ENCODE data around the gene NCOA1.

NCOA1 gene

GRCh38 chr2:24511894-24512293 lies 20.8 kb downstream of the NCOA1 start:
- no peak overlapping the region for H3K9ac ChIP-seq (ENCODE audit: low read length)
- no peak overlapping the region for H3K4ac ChIP-seq (ENCODE audit: low read depth, low read length)
- H3K4me1 ChIP-seq (ENCODE audit: control insufficient read depth in 1 of 2, insufficient read depth in 2 of 2, low read length in 2 of 2): no peaks in the 10 kb centered on the region
- no peaks in the 10 kb centered on the region for H3K9me3 ChIP-seq (ENCODE audit: insufficient read depth, low read depth, low read length)
- no CpG with 5 or more reads among the region's 3 CpGs for WGBS (ENCODE audit: extremely low coverage, insufficient coverage, insufficient read length)
- no peak overlapping the region for H3K14ac ChIP-seq (ENCODE audit: low read length)
- H3K79me1 ChIP-seq (ENCODE audit: low read length): no peaks in the 10 kb centered on the region
- no peak overlapping the region for H3K23ac ChIP-seq (ENCODE audit: low read length)
- H2BK5ac ChIP-seq (ENCODE audit: low read depth, low read length, poor library complexity): no peak overlapping the region
- H3K36me3 ChIP-seq (ENCODE audit: control insufficient read depth in 1 of 2, insufficient read depth in 2 of 2, low read length in 2 of 2): no peaks in the 10 kb centered on the region
- H3K27me3 ChIP-seq (ENCODE audit: insufficient read depth, low read length): no peaks in the 10 kb centered on the region
- H2BK12ac ChIP-seq (ENCODE audit: low read length): no peak overlapping the region
- H4K91ac ChIP-seq (ENCODE audit: low read depth, low read length): no peak overlapping the region
- no peak overlapping the region for H3K27ac ChIP-seq (ENCODE audit: low read depth, low read length)
- H2BK120ac ChIP-seq (ENCODE audit: insufficient read depth, low read length, poor library complexity): no peak overlapping the region
- H2AFZ ChIP-seq (ENCODE audit: insufficient read depth, low read length, poor library complexity): no peak overlapping the region
- no peaks in the 10 kb centered on the region for H3K79me2 ChIP-seq (ENCODE audit: control insufficient read depth, insufficient read depth, low read length, poor library complexity)
- H2AK5ac ChIP-seq (ENCODE audit: low read length): no peak overlapping the region
- H3K18ac ChIP-seq (ENCODE audit: low read length): no peak overlapping the region
- no peak overlapping the region for H4K12ac ChIP-seq (ENCODE audit: low read depth, low read length)
- H3K4me3 ChIP-seq (ENCODE audit: low read depth, low read length): no peak overlapping the region
- no peak overlapping the region for H3K4me2 ChIP-seq (ENCODE audit: low read length)
- no peak for DNase-seq
- no peak overlapping the region for H4K8ac ChIP-seq (ENCODE audit: low read depth, low read length)

- no peaks in the 10 kb centered on the region for H3K27me3 ChIP-seq (ENCODE audit: insufficient read depth, low read length)
- H3K4me1 ChIP-seq (ENCODE audit: control insufficient read depth in 1 of 2, insufficient read depth in 2 of 2, low read length in 2 of 2): no peaks in the 10 kb centered on the region
- no peak overlapping the region for H4K8ac ChIP-seq (ENCODE audit: low read depth, low read length)
- no peak overlapping the region for H4K12ac ChIP-seq (ENCODE audit: low read depth, low read length)
- no peak for DNase-seq
- H2AK5ac ChIP-seq (ENCODE audit: low read length): no peak overlapping the region
- WGBS (ENCODE audit: extremely low coverage, insufficient coverage, insufficient read length): no CpG with 5 or more reads among the region's 2 CpGs
- H3K4me3 ChIP-seq (ENCODE audit: low read depth, low read length): no peak overlapping the region
- no peak overlapping the region for H4K91ac ChIP-seq (ENCODE audit: low read depth, low read length)
- no peak overlapping the region for H3K9ac ChIP-seq (ENCODE audit: low read length)
- H2BK120ac ChIP-seq (ENCODE audit: insufficient read depth, low read length, poor library complexity): no peak overlapping the region
- H3K14ac ChIP-seq (ENCODE audit: low read length): no peak overlapping the region
- no peaks in the 10 kb centered on the region for H3K9me3 ChIP-seq (ENCODE audit: insufficient read depth, low read depth, low read length)
- no peak overlapping the region for H3K23ac ChIP-seq (ENCODE audit: low read length)
- H3K4me2 ChIP-seq (ENCODE audit: low read length): no peak overlapping the region
- H2BK5ac ChIP-seq (ENCODE audit: low read depth, low read length, poor library complexity): no peak overlapping the region
- no peak overlapping the region for H3K27ac ChIP-seq (ENCODE audit: low read depth, low read length)
- H2BK12ac ChIP-seq (ENCODE audit: low read length): no peak overlapping the region
- no peak overlapping the region for H3K4ac ChIP-seq (ENCODE audit: low read depth, low read length)
- H2AFZ ChIP-seq (ENCODE audit: insufficient read depth, low read length, poor library complexity): no peak overlapping the region
- no peaks in the 10 kb centered on the region for H3K36me3 ChIP-seq (ENCODE audit: control insufficient read depth in 1 of 2, insufficient read depth in 2 of 2, low read length in 2 of 2)
- no peak overlapping the region for H3K18ac ChIP-seq (ENCODE audit: low read length)
- H3K79me1 ChIP-seq (ENCODE audit: low read length): no peaks in the 10 kb centered on the region
- no peaks in the 10 kb centered on the region for H3K79me2 ChIP-seq (ENCODE audit: control insufficient read depth, insufficient read depth, low read length, poor library complexity)
Observed at GRCh38 chr2:24512404-24512803, 21.4 kb downstream of the NCOA1 start.

GRCh38 chr2:24512831-24513230 lies 21.8 kb downstream of the NCOA1 start:
- H3K27ac ChIP-seq (ENCODE audit: low read depth, low read length): no peak overlapping the region
- H3K79me1 ChIP-seq (ENCODE audit: low read length): no peaks in the 10 kb centered on the region
- H3K4ac ChIP-seq (ENCODE audit: low read depth, low read length): no peak overlapping the region
- H4K12ac ChIP-seq (ENCODE audit: low read depth, low read length): no peak overlapping the region
- no peak overlapping the region for H4K91ac ChIP-seq (ENCODE audit: low read depth, low read length)
- H3K4me3 ChIP-seq (ENCODE audit: low read depth, low read length): no peak overlapping the region
- H3K4me1 ChIP-seq (ENCODE audit: control insufficient read depth in 1 of 2, insufficient read depth in 2 of 2, low read length in 2 of 2): no peaks in the 10 kb centered on the region
- no peak overlapping the region for H3K23ac ChIP-seq (ENCODE audit: low read length)
- H3K18ac ChIP-seq (ENCODE audit: low read length): no peak overlapping the region
- no peak overlapping the region for H2BK5ac ChIP-seq (ENCODE audit: low read depth, low read length, poor library complexity)
- no peak overlapping the region for H3K4me2 ChIP-seq (ENCODE audit: low read length)
- no peaks in the 10 kb centered on the region for H3K27me3 ChIP-seq (ENCODE audit: insufficient read depth, low read length)
- H3K79me2 ChIP-seq (ENCODE audit: control insufficient read depth, insufficient read depth, low read length, poor library complexity): no peaks in the 10 kb centered on the region
- no peak overlapping the region for H2BK12ac ChIP-seq (ENCODE audit: low read length)
- no peak overlapping the region for H3K9ac ChIP-seq (ENCODE audit: low read length)
- WGBS (ENCODE audit: extremely low coverage, insufficient coverage, insufficient read length): no CpG with 5 or more reads among the region's 6 CpGs
- no peak overlapping the region for H3K14ac ChIP-seq (ENCODE audit: low read length)
- DNase-seq: peak in 1 of 2 donors; percentile 51
- no peaks in the 10 kb centered on the region for H3K9me3 ChIP-seq (ENCODE audit: insufficient read depth, low read depth, low read length)
- H3K36me3 ChIP-seq (ENCODE audit: control insufficient read depth in 1 of 2, insufficient read depth in 2 of 2, low read length in 2 of 2): no peaks in the 10 kb centered on the region
- H4K8ac ChIP-seq (ENCODE audit: low read depth, low read length): no peak overlapping the region
- no peak overlapping the region for H2BK120ac ChIP-seq (ENCODE audit: insufficient read depth, low read length, poor library complexity)
- H2AK5ac ChIP-seq (ENCODE audit: low read length): no peak overlapping the region
- H2AFZ ChIP-seq (ENCODE audit: insufficient read depth, low read length, poor library complexity): no peak overlapping the region

- Histone ChIP-seq H3K9ac (ENCODE audit: low read length) (no peak overlapping the region), H4K8ac (ENCODE audit: low read depth, low read length) (no peak overlapping the region), H4K91ac (ENCODE audit: low read depth, low read length) (no peak overlapping the region), H3K4me1 (ENCODE audit: control insufficient read depth in 1 of 2, insufficient read depth in 2 of 2, low read length in 2 of 2) (no peaks in the 10 kb centered on the region), H2AK5ac (ENCODE audit: low read length) (no peak overlapping the region), H3K36me3 (ENCODE audit: control insufficient read depth in 1 of 2, insufficient read depth in 2 of 2, low read length in 2 of 2) (no peaks in the 10 kb centered on the region), H2BK12ac (ENCODE audit: low read length) (no peak overlapping the region), H3K79me2 (ENCODE audit: control insufficient read depth, insufficient read depth, low read length, poor library complexity) (no peaks in the 10 kb centered on the region), H3K18ac (ENCODE audit: low read length) (no peak overlapping the region), H3K9me3 (ENCODE audit: insufficient read depth, low read depth, low read length) (no peaks in the 10 kb centered on the region), H3K4ac (ENCODE audit: low read depth, low read length) (no peak overlapping the region), H3K27me3 (ENCODE audit: insufficient read depth, low read length) (no peaks in the 10 kb centered on the region), H3K27ac (ENCODE audit: low read depth, low read length) (no peak overlapping the region), H3K79me1 (ENCODE audit: low read length) (no peaks in the 10 kb centered on the region), H2AFZ (ENCODE audit: insufficient read depth, low read length, poor library complexity) (no peak overlapping the region), H3K23ac (ENCODE audit: low read length) (no peak overlapping the region), H4K12ac (ENCODE audit: low read depth, low read length) (no peak overlapping the region), H2BK5ac (ENCODE audit: low read depth, low read length, poor library complexity) (no peak overlapping the region), H3K4me2 (ENCODE audit: low read length) (no peak overlapping the region), H3K4me3 (ENCODE audit: low read depth, low read length) (no peak overlapping the region), H2BK120ac (ENCODE audit: insufficient read depth, low read length, poor library complexity) (no peak overlapping the region), H3K14ac (ENCODE audit: low read length) (no peak overlapping the region)
- DNase-seq: peak in 1 of 2 donors; percentile 57
- no CpG with 5 or more reads among the region's 9 CpGs for WGBS (ENCODE audit: extremely low coverage, insufficient coverage, insufficient read length)
Observed at GRCh38 chr2:24513281-24514071, 22.4 kb downstream of the NCOA1 start.
